ENCODE results near the gene STIMATE. TPM values are rescaled to one million over a fixed set of nuclear protein-coding genes. Genes with fewer than 3 reads are reported as not detected.

STIMATE gene
- polyA plus RNA-seq, 1 donor from 2014 or later, result 14.6 TPM

DNA sequence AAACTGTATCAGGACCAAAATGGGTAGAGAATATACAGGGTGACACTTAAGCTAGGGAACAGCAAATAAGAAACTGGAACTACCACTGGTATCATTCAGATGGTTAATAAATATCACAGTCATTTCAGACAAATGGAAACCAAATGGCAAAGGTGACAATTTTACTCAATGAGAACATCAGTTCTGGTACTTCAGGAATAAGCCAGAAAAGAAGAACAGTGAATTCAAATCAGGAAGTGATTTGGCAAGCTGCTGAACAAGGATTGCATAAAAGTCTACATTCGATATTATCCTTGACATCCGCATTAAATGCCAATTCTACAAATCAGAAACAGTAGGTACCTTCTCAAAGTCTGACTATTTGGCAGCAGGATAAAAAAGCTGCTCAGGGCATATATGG, 23.5 kb upstream of the STIMATE start:
- no peak overlapping the region for H3K9ac ChIP-seq (ENCODE audit: low read length)
- H3F3A ChIP-seq (ENCODE audit: insufficient read depth, low read length, poor library complexity, severe bottlenecking), result no peaks in the 10 kb centered on the region
- H3K36me3 ChIP-seq (ENCODE audit: insufficient read depth, low read length), result no peaks in the 10 kb centered on the region
- no peak for TF ChIP-seq RAD21 (conservative IDR thresholded peaks at IDR 0.05)
- TF ChIP-seq EP300 (conservative IDR thresholded peaks at IDR 0.05; ENCODE audit: poor library complexity, severe bottlenecking), result no peak
- no peaks in the 10 kb centered on the region for H3K79me2 ChIP-seq (replicated peaks; ENCODE audit: insufficient read depth, low read length)
- no peak overlapping the region for H3K4me3 ChIP-seq (ENCODE audit: low read length)
- no peak overlapping the region for H3K27ac ChIP-seq (ENCODE audit: low read length)
- H4K20me1 ChIP-seq (ENCODE audit: insufficient read depth), result no peaks in the 10 kb centered on the region
- no peak overlapping the region for H2AFZ ChIP-seq (ENCODE audit: low read depth, low read length)
- no peaks in the 10 kb centered on the region for H3K9me2 ChIP-seq (ENCODE audit: insufficient read depth, low read length)
- H3K27me3 ChIP-seq (ENCODE audit: insufficient read depth, low read depth, low read length), result no peaks in the 10 kb centered on the region
- H3K9me3 ChIP-seq (ENCODE audit: low read length), result no peaks in the 10 kb centered on the region
- H3K4me2 ChIP-seq (ENCODE audit: low read length), result no peak overlapping the region

DNA sequence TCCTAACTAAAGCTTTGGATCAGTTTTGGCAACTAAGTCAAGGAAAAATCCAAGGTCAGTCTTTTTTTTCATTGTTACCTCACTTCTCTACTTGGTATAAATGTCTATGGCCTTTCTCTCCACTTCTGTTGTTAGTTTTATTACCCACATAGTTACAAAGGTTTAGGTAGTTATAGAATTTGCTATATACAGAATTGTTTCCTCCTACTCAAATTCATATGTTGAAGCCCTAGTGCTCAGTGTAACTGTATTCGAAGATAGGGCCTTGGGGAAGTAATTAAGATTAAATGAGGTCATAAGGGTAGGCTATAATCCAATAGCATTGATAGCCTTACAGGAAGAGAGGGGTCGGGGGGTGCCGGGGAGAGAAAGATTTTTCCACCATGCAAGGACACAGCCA, 19.7 kb upstream of the STIMATE start:
- TF ChIP-seq SMC3 (conservative IDR thresholded peaks at IDR 0.05; ENCODE audit: poor library complexity) (no peak), RAD21 (conservative IDR thresholded peaks at IDR 0.05) (no peak), TAF1 (IDR thresholded peaks at IDR 0.05; ENCODE audit: low read depth) (no peak), MXI1 (conservative IDR thresholded peaks at IDR 0.05; ENCODE audit: poor library complexity, severe bottlenecking) (no peak)
- TF ChIP-seq, protein P1, sequence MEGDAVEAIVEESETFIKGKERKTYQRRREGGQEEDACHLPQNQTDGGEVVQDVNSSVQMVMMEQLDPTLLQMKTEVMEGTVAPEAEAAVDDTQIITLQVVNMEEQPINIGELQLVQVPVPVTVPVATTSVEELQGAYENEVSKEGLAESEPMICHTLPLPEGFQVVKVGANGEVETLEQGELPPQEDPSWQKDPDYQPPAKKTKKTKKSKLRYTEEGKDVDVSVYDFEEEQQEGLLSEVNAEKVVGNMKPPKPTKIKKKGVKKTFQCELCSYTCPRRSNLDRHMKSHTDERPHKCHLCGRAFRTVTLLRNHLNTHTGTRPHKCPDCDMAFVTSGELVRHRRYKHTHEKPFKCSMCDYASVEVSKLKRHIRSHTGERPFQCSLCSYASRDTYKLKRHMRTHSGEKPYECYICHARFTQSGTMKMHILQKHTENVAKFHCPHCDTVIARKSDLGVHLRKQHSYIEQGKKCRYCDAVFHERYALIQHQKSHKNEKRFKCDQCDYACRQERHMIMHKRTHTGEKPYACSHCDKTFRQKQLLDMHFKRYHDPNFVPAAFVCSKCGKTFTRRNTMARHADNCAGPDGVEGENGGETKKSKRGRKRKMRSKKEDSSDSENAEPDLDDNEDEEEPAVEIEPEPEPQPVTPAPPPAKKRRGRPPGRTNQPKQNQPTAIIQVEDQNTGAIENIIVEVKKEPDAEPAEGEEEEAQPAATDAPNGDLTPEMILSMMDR (IDR thresholded peaks at IDR 0.05; ENCODE audit: poor library complexity, severe bottlenecking), result no peak
- no peak overlapping the region for H3K4me3 ChIP-seq (ENCODE audit: low read length)
- H3K9me3 ChIP-seq (ENCODE audit: low read length), result no peaks in the 10 kb centered on the region
- H2AFZ ChIP-seq (ENCODE audit: low read depth, low read length), result no peak overlapping the region
- no peaks in the 10 kb centered on the region for H3F3A ChIP-seq (ENCODE audit: insufficient read depth, low read length, poor library complexity, severe bottlenecking)
- H3K27ac ChIP-seq (ENCODE audit: low read length), result no peak overlapping the region
- no peaks in the 10 kb centered on the region for H4K20me1 ChIP-seq (ENCODE audit: insufficient read depth)
- no peaks in the 10 kb centered on the region for H3K79me2 ChIP-seq (replicated peaks; ENCODE audit: insufficient read depth, low read length)
- H3K9ac ChIP-seq (ENCODE audit: low read length), result no peak overlapping the region
- no peak overlapping the region for H3K4me2 ChIP-seq (ENCODE audit: low read length)
- H3K27me3 ChIP-seq (ENCODE audit: insufficient read depth, low read depth, low read length), result no peaks in the 10 kb centered on the region
- peaks cover 4% of the 10 kb centered on the region for H3K36me3 ChIP-seq (ENCODE audit: insufficient read depth, low read length)
- no peaks in the 10 kb centered on the region for H3K9me2 ChIP-seq (ENCODE audit: insufficient read depth, low read length)

DNA sequence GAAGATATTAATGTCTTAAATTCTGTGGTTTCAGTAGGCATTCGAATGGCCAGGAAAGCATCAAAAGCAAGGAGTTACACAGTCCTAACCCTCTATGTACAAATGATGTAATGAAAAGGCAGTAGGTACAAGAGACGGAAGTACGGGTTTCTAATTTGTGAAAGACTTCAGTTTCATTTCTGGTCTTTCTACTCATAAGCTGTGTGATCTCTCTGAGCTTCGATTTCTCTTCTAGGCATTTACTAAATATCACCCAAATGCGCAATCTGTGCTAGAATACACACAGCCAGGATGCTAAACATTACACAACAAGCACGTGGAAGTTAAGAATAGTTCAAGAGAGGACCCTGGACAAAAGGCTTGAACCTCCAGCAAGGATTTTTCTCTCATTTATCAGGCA, 17.9 kb upstream of the STIMATE start:
- no peak overlapping the region for H3K27ac ChIP-seq (ENCODE audit: low read length)
- H3K79me2 ChIP-seq (replicated peaks; ENCODE audit: insufficient read depth, low read length), result no peaks in the 10 kb centered on the region
- no peaks in the 10 kb centered on the region for H3K9me2 ChIP-seq (ENCODE audit: insufficient read depth, low read length)
- no peak overlapping the region for H3K4me3 ChIP-seq (ENCODE audit: low read length)
- no peak for TF ChIP-seq SMC3 (conservative IDR thresholded peaks at IDR 0.05; ENCODE audit: poor library complexity)
- no peak for TF ChIP-seq EZH2 (IDR thresholded peaks at IDR 0.05; ENCODE audit: borderline replicate concordance, insufficient read depth, low read length, poor library complexity, severe bottlenecking)
- TF ChIP-seq RAD21 (conservative IDR thresholded peaks at IDR 0.05), result no peak
- TF ChIP-seq EP300 (conservative IDR thresholded peaks at IDR 0.05; ENCODE audit: poor library complexity, severe bottlenecking), result no peak
- TF ChIP-seq, protein P1 (IDR thresholded peaks at IDR 0.05; ENCODE audit: poor library complexity, severe bottlenecking), result no peak
- H3F3A ChIP-seq (ENCODE audit: insufficient read depth, low read length, poor library complexity, severe bottlenecking), result no peaks in the 10 kb centered on the region
- H2AFZ ChIP-seq (ENCODE audit: low read depth, low read length), result no peak overlapping the region
- peaks cover 4% of the 10 kb centered on the region for H3K36me3 ChIP-seq (ENCODE audit: insufficient read depth, low read length)
- H3K9me3 ChIP-seq (ENCODE audit: low read length), result no peaks in the 10 kb centered on the region
- H3K27me3 ChIP-seq (ENCODE audit: insufficient read depth, low read depth, low read length), result no peaks in the 10 kb centered on the region
- no peaks in the 10 kb centered on the region for H4K20me1 ChIP-seq (ENCODE audit: insufficient read depth)
- H3K4me2 ChIP-seq (ENCODE audit: low read length), result no peak overlapping the region
- H3K9ac ChIP-seq (ENCODE audit: low read length), result no peak overlapping the region

All from neural cell (in vitro differentiated cells).